CMK (cell line): ENCODE results near the gene RSF1.

Experiments used
- DNase-seq: peaks from one replicate; pipeline ENCODE4 v3.0.0-alpha.2; 2010; ENCODE audit warnings: low read depth

Gene RSF1

DNA sequence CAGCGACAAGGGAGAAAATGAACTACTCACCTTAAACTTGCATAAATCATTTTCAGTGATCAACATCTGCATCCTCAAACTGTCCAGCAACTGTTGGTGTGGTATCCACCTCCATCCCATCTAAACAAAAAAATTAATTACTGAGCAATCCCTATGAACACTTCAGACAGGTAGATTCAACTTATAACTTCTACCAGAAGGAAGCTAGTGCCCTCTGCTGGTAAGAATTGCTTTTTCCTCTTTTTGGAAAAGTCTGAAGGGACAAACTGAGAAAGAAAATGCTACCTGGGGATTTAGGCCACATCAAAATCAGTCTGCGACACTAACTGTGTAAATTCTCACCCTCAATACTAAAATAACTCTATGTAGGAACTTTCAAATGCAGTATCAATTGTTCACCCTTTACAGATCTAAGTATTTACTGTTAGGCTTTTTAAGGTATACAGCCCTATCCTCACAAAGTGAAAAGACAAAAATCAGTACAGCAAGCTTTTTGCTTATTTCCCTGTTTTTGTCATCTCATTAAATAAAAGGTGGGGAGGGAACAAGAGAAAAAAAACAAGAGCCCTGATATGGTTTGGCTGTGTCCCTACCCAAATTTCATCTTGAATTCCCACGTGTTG lies 200.8 kb downstream of the RSF1 start:
- DNase-seq: no peak

DNA sequence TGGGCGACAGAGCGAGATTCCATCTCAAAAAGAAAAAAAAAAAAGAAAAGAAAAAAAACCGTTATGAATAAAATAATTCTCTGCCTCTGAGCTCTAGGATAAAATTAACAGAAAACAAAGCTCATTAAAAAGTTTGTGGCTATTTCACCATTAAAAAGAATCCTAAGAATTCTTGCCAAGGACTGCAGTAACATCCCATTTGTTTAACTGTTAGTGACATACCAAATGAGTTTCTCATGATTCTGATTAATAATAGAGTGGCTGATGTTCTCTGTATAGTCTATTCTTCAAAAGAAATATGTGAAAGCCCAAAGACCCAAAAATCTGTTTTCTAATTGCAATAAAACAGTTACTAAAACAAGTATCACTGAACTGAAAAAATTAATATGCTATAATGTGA lies 202.6 kb downstream of the RSF1 start:
- DNase-seq: no peak

- no peak for DNase-seq
Observed at GRCh38 chr11:77611921-77612320, 208.6 kb downstream of the RSF1 start.
